Prostate gland (tissue), 2 donors: Measurements from ENCODE around the gene PTPRC. TPM values are rescaled to one million over a fixed set of nuclear protein-coding genes. Genes with fewer than 3 reads are reported as not detected.

Source experiments
- DNase-seq: peaks from one replicate; pipeline ENCODE4 v3.0.0-alpha.2; 2019; ENCODE audit warnings: low spot score
- H3K27ac ChIP-seq, 2 donors: fragments of 200-600 bp; sonication (generic); 2 replicates each; pipeline ENCODE4 v1.5.1; 2017 to 2019
- H3K27me3 ChIP-seq: fragments of 200-600 bp; sonication (generic); replicated peaks from 2 replicates; pipeline ENCODE4 v1.5.1; 2019; ENCODE audit not compliant: insufficient read depth
- H3K36me3 ChIP-seq, 2 donors: fragments of 200-600 bp; sonication (generic); 1 replicate in 1 of 2; 2 replicates in 1 of 2; pipeline versions ENCODE4 v1.5.1 to v1.8.1; 2017 to 2019
- H3K4me1 ChIP-seq: fragments of 200-600 bp; sonication (generic); replicated peaks from 2 replicates; pipeline ENCODE4 v1.5.1; 2019
- H3K4me3 ChIP-seq, 2 donors: fragments of 200-600 bp; sonication (generic); 2 replicates each; pipeline ENCODE4 v1.5.1; 2017 to 2019
- H3K9me3 ChIP-seq: fragments of 200-600 bp; sonication (generic); 2 replicates; pipeline ENCODE4 v1.5.1; 2017
- CTCF ChIP-seq, 4 experiments: fragments of 200-600 bp in 2 of 4; fragments of 450-650 bp in 2 of 4; sonication (generic) in 2 of 4; IDR thresholded peaks; 1 replicate in 3 of 4; 2 replicates in 1 of 4; pipeline ENCODE4 v1.5.1; 2016 to 2019; ENCODE audit warnings: antibody characterized with exemption in 4 of 4, mild to moderate bottlenecking in 2 of 4, moderate library complexity in 2 of 4
- POLR2A ChIP-seq: fragments of 450-650 bp; IDR thresholded peaks from one replicate; pipeline ENCODE4 v1.6.1; 2016; ENCODE audit warnings: antibody characterized with exemption, mild to moderate bottlenecking
- POLR2AphosphoS5 ChIP-seq: sonication (generic); formaldehyde crosslinking; IDR thresholded peaks from one replicate; pipeline ENCODE4 v1.6.1; 2017; ENCODE audit warnings: antibody characterized with exemption
- WGBS: methylation state at CpG from one replicate; pipeline ENCODE4 v1.1.5; 2018; 5-methylcytosine and 5-hydroxymethylcytosine counted together
- intact Hi-C: fragments of 100-400 bp; cut with DNase I; formaldehyde crosslinking; loops from one replicate; pipeline ENCODE4 v1.14.2; 2022
- total RNA-seq, 2 donors: library from RNA; depleted of rRNA; stranded (reverse); fragments of >200 nt; gene quantifications; one replicate each; pipeline ENCODE4 v1.1.0, GENCODE V29; 2016

The PTPRC gene
- total RNA-seq, 2 donors from 2014 or later, result 8.9 to 9.5 TPM

GRCh38 chr1:198667186-198667585 is 28.3 kb downstream of the PTPRC start:
- no peak for DNase-seq
- H3K27me3 ChIP-seq, result no peaks in the 10 kb centered on the region
- no peak overlapping the region for H3K4me3 ChIP-seq
- no peaks in the 10 kb centered on the region for H3K9me3 ChIP-seq
- no peak overlapping the region for H3K27ac ChIP-seq
- H3K4me1 ChIP-seq, result no peaks in the 10 kb centered on the region
- H3K36me3 ChIP-seq, result no peaks in the 10 kb centered on the region
- intact Hi-C loops, result no loop called here
- TF ChIP-seq POLR2AphosphoS5 (no peak), POLR2A (no peak), CTCF (IDR thresholded peaks at IDR 0.05) (no peak)

- no peaks in the 10 kb centered on the region for H3K9me3 ChIP-seq
- no peak overlapping the region for H3K4me3 ChIP-seq
- no peak for DNase-seq
- TF ChIP-seq POLR2AphosphoS5 (no peak), POLR2A (no peak), CTCF (IDR thresholded peaks at IDR 0.05) (no peak)
- intact Hi-C loops, result no loop called here
- H3K4me1 ChIP-seq, result no peaks in the 10 kb centered on the region
- no peaks in the 10 kb centered on the region for H3K27me3 ChIP-seq
- no peak overlapping the region for H3K27ac ChIP-seq
- H3K36me3 ChIP-seq, result no peaks in the 10 kb centered on the region
Observed at GRCh38 chr1:198667807-198668206, 29.0 kb downstream of the PTPRC start.

- DNase-seq, result no peak
- 73% methylated on average over 5 of the region's 5 CpGs for WGBS
Observed at GRCh38 chr1:198669023-198669698, 30.3 kb downstream of the PTPRC start.

GRCh38 chr1:198669771-198670170 is 30.9 kb downstream of the PTPRC start:
- Histone ChIP-seq H3K4me3 (no peak overlapping the region), H3K27ac (no peak overlapping the region), H3K27me3 (no peaks in the 10 kb centered on the region), H3K4me1 (no peaks in the 10 kb centered on the region), H3K9me3 (no peaks in the 10 kb centered on the region), H3K36me3 (no peaks in the 10 kb centered on the region)
- intact Hi-C loops, result no loop called here
- no peak for DNase-seq
- TF ChIP-seq POLR2AphosphoS5, result no peak
- no peak for TF ChIP-seq CTCF (IDR thresholded peaks at IDR 0.05)
- no peak for TF ChIP-seq POLR2A
- 95% methylated on average over 2 of the region's 2 CpGs for WGBS

More at GRCh38 chr1:198669023-198669698, 30.3 kb downstream of the PTPRC start:
- Histone ChIP-seq H3K4me3 (no peak overlapping the region), H3K9me3 (no peaks in the 10 kb centered on the region), H3K27ac (no peak overlapping the region), H3K4me1 (no peaks in the 10 kb centered on the region), H3K27me3 (no peaks in the 10 kb centered on the region), H3K36me3 (no peaks in the 10 kb centered on the region)
- intact Hi-C loops, result no loop called here
- TF ChIP-seq POLR2A, result no peak
- no peak for TF ChIP-seq POLR2AphosphoS5
- no peak for TF ChIP-seq CTCF (IDR thresholded peaks at IDR 0.05)

GRCh38 chr1:198671136-198671535 is 32.3 kb downstream of the PTPRC start:
- TF ChIP-seq CTCF (IDR thresholded peaks at IDR 0.05) (no peak), POLR2AphosphoS5 (no peak), POLR2A (no peak)
- no peak for DNase-seq
- Histone ChIP-seq H3K36me3 (no peaks in the 10 kb centered on the region), H3K9me3 (no peaks in the 10 kb centered on the region), H3K4me3 (no peak overlapping the region), H3K27ac (no peak overlapping the region), H3K27me3 (no peaks in the 10 kb centered on the region), H3K4me1 (no peaks in the 10 kb centered on the region)
- WGBS, result 33% methylated on average over 1 of the region's 1 CpG
- intact Hi-C loops, result no loop called here
